Right cardiac atrium (tissue), 5 donors: ENCODE measurements around the gene CTNND2. TPM values are rescaled to one million over a fixed set of nuclear protein-coding genes. Genes with fewer than 3 reads are reported as not detected.

Experiments used
- ATAC-seq, 2 donors: fragments of 200-7000 bp; cut with Tn5 transposase; one replicate each; pipeline versions ENCODE4 v1.8.0 to v1.9.1; 2020; ENCODE audit warnings: moderate library complexity in 2 of 2, mild to moderate bottlenecking in 1 of 2
- DNase-seq, 3 donors: peaks; one replicate each; pipeline ENCODE4 v3.0.0-alpha.2; 2020
- H3K27ac ChIP-seq: one replicate; pipeline ENCODE4 v1.5.1; 2013; ENCODE audit warnings: mild to moderate bottlenecking, low read length, control low read depth, moderate library complexity
- H3K27me3 ChIP-seq: one replicate; pipeline ENCODE4 v1.6.1; 2013; ENCODE audit not compliant: control insufficient read depth, insufficient read depth
- H3K4me1 ChIP-seq: one replicate; pipeline ENCODE4 v1.6.1; 2013; ENCODE audit warnings: low read length; ENCODE audit not compliant: control insufficient read depth, insufficient read depth
- H3K4me3 ChIP-seq: one replicate; pipeline ENCODE4 v1.5.1; 2013; ENCODE audit warnings: low read length, control low read depth
- H3K9me3 ChIP-seq: one replicate; pipeline ENCODE4 v1.6.1; 2013; ENCODE audit warnings: low read length; ENCODE audit not compliant: control insufficient read depth
- WGBS: extraction: QIAGEN DNeasy Blood & Tissue Kit; methylation state at CpG from one replicate; pipeline ENCODE4 v1.1.7; 2013; 5-methylcytosine and 5-hydroxymethylcytosine counted together
- intact Hi-C, 4 donors: fragments of 100-400 bp; cut with DNase I; formaldehyde crosslinking; loops; one replicate each; pipeline versions ENCODE4 v1.11.0 to v1.14.0; 2022 to 2023
- polyA plus RNA-seq: library from polyadenylated mRNA; stranded (reverse); fragments of 200-250 nt; gene quantifications from one replicate; pipeline ENCODE4 v1.2.3, GENCODE V29; 2013
- total RNA-seq, 4 donors: library from RNA; stranded (reverse); fragmentation: NEBNext Ultra II Directional; extraction: Animal tissue kit (Norgen Biotek cat#: 25700); gene quantifications; one replicate each; pipeline ENCODE4 v1.2.1, GENCODE V29; 2021
- donor health status: healthy with polysubstance abuse.
- donor health status: DM: no; HTN: yes; CAD: no.
- donor health status: DM: no; HTN: no; CAD: no.
- donor health status: DM: no; HTN: yes; CAD: no; lungs with severe emphysema.
- donor health status: DM: yes; HTN: yes; CAD: no.

Gene CTNND2
- total and polyA plus RNA-seq, 5 donors = 2.6 to 14.0 (median 4.8) TPM

DNA sequence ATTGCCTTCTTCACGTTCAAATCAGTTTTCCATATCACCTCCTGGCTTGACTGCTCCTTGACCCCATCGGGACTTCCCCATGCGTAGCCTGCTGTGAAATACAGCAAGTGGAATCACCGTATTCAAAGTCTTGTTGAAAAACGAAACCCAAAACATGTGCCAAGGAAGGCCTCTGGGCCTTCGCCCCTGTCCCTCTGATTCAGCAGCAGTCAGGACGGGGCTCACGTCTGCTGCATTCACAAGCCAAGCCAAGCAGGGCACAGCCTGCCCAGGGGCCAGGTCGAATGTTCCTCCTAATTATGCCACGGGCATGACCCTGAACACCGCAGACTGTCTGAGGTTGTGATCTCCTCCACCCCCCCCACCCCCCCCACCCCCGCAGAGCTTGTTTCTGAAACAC, 960 bp upstream of the CTNND2 start:
- WGBS = 26% methylated on average over 12 of the region's 12 CpGs
- intact Hi-C loops = no loop called here
- Histone ChIP-seq H3K4me1 (no peaks in the 10 kb centered on the region), H3K27me3 (no peaks in the 10 kb centered on the region), H3K9me3 (no peaks in the 10 kb centered on the region), H3K4me3 (no peak overlapping the region), H3K27ac (no peak overlapping the region)
- DNase-seq = no peak
- no peak for ATAC-seq

DNA sequence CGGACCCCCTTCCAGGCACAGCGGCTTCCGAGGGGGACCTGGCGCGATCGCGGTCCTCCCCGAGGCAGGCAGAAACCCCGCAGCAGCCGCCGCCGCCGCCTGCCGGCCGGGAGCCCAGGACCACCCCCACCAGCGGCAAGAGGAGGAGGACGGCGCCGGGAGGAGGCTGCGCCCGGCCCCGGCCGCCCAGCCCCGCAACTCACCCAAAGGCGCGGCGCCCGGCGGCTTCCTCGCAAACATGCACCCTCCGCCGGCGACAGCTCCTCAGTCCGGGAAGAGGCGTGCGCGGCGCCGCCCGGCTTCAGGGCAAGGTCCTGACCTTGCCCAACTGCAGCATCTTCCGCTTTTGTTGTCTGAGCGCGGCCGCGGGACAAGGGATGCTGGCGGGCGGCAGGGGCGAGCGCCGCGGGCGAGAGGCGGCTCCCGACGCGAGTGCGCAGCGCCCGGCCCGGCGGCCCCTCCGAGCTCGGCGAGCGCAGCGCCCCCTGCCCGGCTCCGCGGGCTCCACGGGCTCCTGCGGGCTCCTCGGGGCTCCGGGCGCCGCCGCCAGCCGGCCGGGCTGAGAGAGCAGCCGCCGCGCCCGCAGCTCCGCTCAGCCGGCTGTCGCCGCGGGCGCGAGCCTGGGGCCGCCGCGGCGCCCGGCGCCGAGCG, 507 bp downstream of the CTNND2 start:
- peak overlapping the region; percentile 62 for H3K4me3 ChIP-seq
- 1% methylated on average over 97 of the region's 97 CpGs for WGBS
- peak overlapping the region; percentile 55 for H3K27ac ChIP-seq
- intact Hi-C loops = no loop called here
- H3K9me3 ChIP-seq = no peaks in the 10 kb centered on the region
- DNase-seq = peak; percentile 8 to 55 (median 34)
- H3K4me1 ChIP-seq = no peaks in the 10 kb centered on the region
- H3K27me3 ChIP-seq = no peaks in the 10 kb centered on the region
- ATAC-seq = peak; percentile 23 to 50

DNA sequence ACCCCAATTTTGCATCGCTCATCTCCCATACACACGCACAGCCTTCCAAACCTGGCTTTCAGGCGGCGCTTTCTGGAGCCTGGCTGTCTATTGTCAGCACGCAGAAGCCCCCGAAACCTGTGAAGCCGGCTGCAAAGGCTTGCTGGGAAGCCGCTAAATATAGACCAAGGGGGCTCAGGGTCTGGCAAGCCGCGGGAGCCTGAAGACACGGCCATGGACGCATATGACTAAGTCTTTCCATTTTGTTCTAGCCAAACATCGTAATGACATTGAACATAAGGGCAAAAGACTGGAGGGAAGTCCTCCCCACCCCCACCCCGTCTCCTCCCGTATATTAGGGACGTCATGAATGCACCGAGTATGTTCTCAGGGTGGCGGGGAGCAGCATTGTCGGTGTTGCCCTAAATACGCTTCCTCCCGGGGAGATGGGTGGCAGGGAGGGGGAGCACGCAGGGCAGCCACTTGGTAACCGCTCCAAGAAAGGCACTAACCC, 1.1 kb downstream of the CTNND2 start:
- no peaks in the 10 kb centered on the region for H3K4me1 ChIP-seq
- H3K27me3 ChIP-seq = no peaks in the 10 kb centered on the region
- H3K9me3 ChIP-seq = no peaks in the 10 kb centered on the region
- DNase-seq (no peak), ATAC-seq (no peak)
- H3K27ac ChIP-seq = peak overlapping the region; percentile 55
- WGBS = under 1% methylated on average over 23 of the region's 23 CpGs
- peak overlapping the region; percentile 62 for H3K4me3 ChIP-seq
- intact Hi-C loops = no loop called here

DNA sequence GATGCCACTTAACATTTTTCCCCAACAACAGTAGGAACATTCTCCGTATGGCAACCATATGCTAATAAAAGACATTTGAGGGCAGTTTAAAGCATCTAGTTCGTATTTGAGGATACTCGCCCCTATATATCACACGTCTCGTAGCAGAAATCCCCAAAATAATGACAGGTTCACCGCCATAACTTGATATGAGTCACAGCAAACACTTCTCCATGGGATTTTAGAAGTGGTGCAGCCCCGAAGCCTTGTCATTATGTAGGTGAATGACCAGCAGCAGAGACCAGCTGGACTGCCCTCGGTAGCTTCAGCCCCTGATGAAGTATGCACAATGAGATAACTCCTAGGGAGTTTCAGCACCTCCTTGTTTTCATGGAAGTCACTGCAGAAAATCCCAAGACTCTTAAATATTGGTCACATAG, 2.0 kb downstream of the CTNND2 start:
- no peak for DNase-seq
- Histone ChIP-seq H3K4me3 (no peak overlapping the region), H3K27ac (no peak overlapping the region), H3K4me1 (no peaks in the 10 kb centered on the region), H3K9me3 (no peaks in the 10 kb centered on the region), H3K27me3 (no peaks in the 10 kb centered on the region)
- ATAC-seq = no peak
- WGBS = 54% methylated on average over 8 of the region's 8 CpGs
- intact Hi-C loops = no loop called here

DNA sequence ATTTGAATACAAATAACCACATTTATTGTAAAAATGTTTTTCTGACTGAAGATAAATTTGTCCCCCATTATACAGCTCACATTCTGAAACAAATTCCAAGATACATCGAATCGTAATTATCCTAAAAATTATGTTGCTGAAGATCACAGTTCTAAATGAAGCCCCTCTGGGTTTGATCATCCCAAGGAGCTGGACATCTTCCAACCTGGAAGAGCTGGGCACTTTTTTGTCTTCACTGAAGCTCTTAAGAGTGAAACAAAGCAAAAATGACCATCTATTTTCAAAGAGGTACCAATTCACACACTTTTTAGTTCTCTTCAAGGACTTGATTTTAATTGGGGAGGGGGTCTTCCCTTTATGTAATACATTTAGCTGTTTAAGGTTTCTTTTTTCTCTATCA, 5.5 kb downstream of the CTNND2 start:
- no peaks in the 10 kb centered on the region for H3K4me1 ChIP-seq
- no peak overlapping the region for H3K4me3 ChIP-seq
- no peak overlapping the region for H3K27ac ChIP-seq
- no peaks in the 10 kb centered on the region for H3K27me3 ChIP-seq
- intact Hi-C loops = no loop called here
- WGBS = 82% methylated on average over 2 of the region's 2 CpGs
- DNase-seq (no peak), ATAC-seq (no peak)
- H3K9me3 ChIP-seq = no peaks in the 10 kb centered on the region

DNA sequence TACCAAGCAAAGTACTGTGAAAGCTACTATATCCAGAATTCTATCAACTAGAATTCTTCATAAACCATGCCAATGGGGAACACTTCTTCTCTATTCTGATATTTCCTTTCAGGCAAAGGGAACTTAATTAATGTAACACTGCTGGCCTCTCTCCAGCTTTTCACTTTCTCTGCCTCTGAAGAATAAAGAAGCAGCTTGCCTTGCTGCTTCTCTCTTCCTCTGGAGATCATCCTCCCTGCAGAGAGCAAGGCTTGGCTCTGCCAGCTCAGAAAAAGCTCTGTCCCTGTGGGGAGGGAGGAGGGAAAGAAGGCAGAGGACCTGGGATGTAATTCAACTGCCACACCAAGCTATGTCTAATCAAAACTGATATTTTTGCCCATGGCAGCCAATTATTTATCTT, 6.5 kb downstream of the CTNND2 start:
- ATAC-seq (no peak), DNase-seq (no peak)
- H3K27me3 ChIP-seq = no peaks in the 10 kb centered on the region
- H3K9me3 ChIP-seq = no peaks in the 10 kb centered on the region
- H3K4me3 ChIP-seq = no peak overlapping the region
- H3K4me1 ChIP-seq = no peaks in the 10 kb centered on the region
- intact Hi-C loops = no loop called here
- H3K27ac ChIP-seq = no peak overlapping the region

DNA sequence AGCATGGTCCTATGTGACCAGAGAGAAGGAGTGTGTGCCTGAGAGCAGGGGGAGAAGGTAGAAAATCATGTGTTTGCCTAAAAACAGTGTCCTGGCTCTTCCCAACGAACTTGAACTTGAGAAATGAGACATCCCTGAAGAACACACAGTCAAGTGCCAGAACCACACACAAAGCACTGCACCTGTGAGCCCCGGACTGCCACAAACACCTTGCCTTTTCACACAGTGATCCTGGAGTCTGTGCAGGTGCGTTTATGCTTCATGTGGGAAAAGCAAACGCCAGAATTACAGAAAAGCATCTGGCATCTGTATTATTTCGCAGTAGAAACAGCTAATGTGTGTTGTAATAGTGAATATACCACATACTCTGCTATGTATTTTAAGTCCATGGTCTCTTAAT, 9.3 kb downstream of the CTNND2 start:
- Histone ChIP-seq H3K27me3 (no peaks in the 10 kb centered on the region), H3K27ac (no peak overlapping the region), H3K9me3 (no peaks in the 10 kb centered on the region), H3K4me3 (no peak overlapping the region), H3K4me1 (no peaks in the 10 kb centered on the region)
- intact Hi-C loops = no loop called here
- WGBS = 74% methylated on average over 5 of the region's 5 CpGs
- ATAC-seq (no peak), DNase-seq (no peak)

DNA sequence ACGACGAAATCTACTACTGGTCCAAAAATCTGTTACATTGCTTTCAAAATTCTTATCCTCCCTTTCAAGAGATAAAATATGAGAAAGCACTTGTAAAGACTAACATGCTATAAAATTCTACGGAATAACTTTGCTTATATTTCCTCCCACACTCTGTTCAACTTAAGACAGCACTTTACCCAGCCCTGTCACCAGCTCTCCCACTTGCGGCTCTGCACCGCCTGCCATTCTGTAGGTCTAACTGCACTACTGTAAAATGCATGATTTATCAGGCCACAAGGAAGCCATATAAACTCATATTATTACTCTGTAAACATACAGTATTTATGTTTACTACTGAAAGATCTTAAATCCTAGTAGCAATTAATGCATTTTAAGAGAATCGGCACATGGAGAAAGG, 11.4 kb downstream of the CTNND2 start:
- H3K27me3 ChIP-seq = no peaks in the 10 kb centered on the region

DNA sequence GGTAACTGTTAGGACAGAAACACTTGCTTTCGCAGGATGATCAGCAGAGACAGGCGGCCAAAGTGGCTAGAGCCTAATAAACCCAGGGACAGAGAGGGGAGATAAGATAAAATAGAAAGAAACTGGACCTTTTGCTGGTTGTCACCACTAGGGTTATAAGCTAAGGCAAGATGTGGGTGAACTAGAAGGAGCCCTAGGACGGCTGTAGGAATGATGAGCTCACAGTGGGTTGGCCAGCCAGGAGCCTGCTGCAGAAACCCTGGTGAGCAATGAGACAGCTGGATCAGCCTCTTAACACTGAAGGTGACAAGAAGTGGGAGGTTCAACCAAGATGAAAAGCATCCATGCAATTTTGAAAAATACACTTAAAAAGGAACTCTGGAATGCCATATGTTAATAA, 13.5 kb downstream of the CTNND2 start:
- H3K9me3 ChIP-seq = no peaks in the 10 kb centered on the region
- no peaks in the 10 kb centered on the region for H3K4me1 ChIP-seq
- ATAC-seq = no peak
- H3K27me3 ChIP-seq = no peaks in the 10 kb centered on the region
- no peak for DNase-seq
- H3K27ac ChIP-seq = no peak overlapping the region
- no peak overlapping the region for H3K4me3 ChIP-seq
- 40% methylated on average over 3 of the region's 3 CpGs for WGBS
- intact Hi-C loops = no loop called here

More for the DNA sequence above, 11.4 kb downstream of the CTNND2 start:
- 71% methylated on average over 6 of the region's 6 CpGs for WGBS
- Histone ChIP-seq H3K9me3 (no peaks in the 10 kb centered on the region), H3K4me1 (no peaks in the 10 kb centered on the region), H3K4me3 (no peak overlapping the region), H3K27ac (no peak overlapping the region)
- no peak for DNase-seq
- intact Hi-C loops = no loop called here
- ATAC-seq = no peak

DNA sequence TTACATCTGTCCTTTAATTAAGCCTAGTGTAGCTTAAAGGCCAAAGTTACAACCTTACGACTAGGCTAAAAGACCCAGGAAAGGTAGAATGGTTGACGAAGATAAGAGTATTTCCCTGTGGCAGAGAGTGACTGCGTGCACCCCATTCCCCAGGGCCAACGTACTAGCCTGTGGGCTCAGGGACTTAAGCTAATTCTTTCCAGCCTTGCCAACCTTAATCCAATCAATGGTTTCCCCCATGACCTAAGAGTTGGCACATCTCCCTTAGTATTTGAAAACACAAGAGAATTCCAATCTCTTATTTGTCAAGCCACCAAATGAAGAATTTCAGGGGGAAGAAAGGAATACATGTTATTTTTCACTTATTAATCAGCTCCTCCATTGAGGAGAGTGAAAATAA, 16.0 kb downstream of the CTNND2 start:
- no peak overlapping the region for H3K4me3 ChIP-seq
- WGBS = 83% methylated on average over 4 of the region's 4 CpGs
- no peak for ATAC-seq

DNA sequence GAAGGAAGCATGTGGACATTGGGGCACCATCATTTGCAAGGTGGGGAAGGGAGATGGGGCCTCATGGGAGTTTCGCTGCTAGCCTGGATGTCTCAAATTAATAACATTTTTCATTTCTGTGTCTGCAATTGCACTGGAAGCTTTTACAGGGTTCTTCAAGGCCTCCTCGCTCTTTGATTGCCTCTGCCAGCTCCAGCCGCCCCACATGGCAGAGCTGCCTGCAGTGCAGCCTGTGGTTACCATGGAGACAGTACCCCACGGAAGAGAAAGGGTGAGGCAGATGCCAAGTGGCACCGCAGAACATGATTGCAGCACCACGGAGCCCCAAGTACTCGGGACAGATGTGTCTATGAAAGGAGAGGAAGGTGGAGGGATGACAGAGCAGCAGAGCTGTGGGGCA, 25.4 kb downstream of the CTNND2 start:
- Histone ChIP-seq H3K27me3 (no peaks in the 10 kb centered on the region), H3K27ac (no peak overlapping the region), H3K9me3 (no peaks in the 10 kb centered on the region), H3K4me1 (peaks cover 3% of the 10 kb centered on the region), H3K4me3 (no peak overlapping the region)
- ATAC-seq = no peak
- DNase-seq = peak in 1 of 3 donors; percentile 32
- WGBS = 62% methylated on average over 7 of the region's 7 CpGs
- intact Hi-C loops = no loop called here

More for the DNA sequence above, 16.0 kb downstream of the CTNND2 start:
- intact Hi-C loops = no loop called here
- Histone ChIP-seq H3K9me3 (no peaks in the 10 kb centered on the region), H3K27me3 (no peaks in the 10 kb centered on the region), H3K4me1 (no peaks in the 10 kb centered on the region), H3K27ac (no peak overlapping the region)
- DNase-seq = no peak

DNA sequence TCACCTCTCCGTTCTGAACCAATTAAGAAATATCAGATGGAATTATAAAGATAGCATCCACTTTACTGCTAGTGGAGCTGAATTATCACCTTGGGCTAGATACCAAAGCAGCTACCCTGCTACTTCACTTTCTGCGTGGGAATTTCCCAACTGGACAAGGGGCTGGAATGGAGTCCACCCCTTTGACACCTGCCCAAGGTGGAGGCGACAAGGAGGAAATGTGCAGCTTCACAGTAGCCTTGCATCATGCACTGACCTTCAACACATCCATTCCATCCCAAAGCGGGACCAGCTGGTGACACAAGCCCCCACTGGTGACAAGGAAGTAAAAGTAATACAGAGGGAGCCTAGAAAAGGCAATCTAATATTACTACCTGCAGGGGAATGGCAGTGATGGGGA, 30.7 kb downstream of the CTNND2 start:
- no peak for DNase-seq

More for the DNA sequence above, 30.7 kb downstream of the CTNND2 start:
- no peaks in the 10 kb centered on the region for H3K27me3 ChIP-seq
- 78% methylated on average over 4 of the region's 4 CpGs for WGBS
- no peak for ATAC-seq
- intact Hi-C loops = no loop called here
- no peak overlapping the region for H3K4me3 ChIP-seq
- H3K9me3 ChIP-seq = no peaks in the 10 kb centered on the region
- H3K27ac ChIP-seq = no peak overlapping the region
- H3K4me1 ChIP-seq = no peaks in the 10 kb centered on the region
